GM21576 (cell line): ENCODE results near the gene RNF212.
"Not testable (repeated sequence)": the region's sequence is repeated elsewhere in the genome, so short reads cannot be mapped to it uniquely, and the experiment has no call there.

ENCODE experiments used
- ATAC-seq: cut with Tn5 transposase; IDR thresholded peaks from one replicate; pipeline ENCODE4 v1.9.1; 2021; ENCODE audit warnings: mild to moderate bottlenecking, moderate library complexity; ENCODE audit not compliant: unreplicated experiment

RNF212 gene

DNA sequence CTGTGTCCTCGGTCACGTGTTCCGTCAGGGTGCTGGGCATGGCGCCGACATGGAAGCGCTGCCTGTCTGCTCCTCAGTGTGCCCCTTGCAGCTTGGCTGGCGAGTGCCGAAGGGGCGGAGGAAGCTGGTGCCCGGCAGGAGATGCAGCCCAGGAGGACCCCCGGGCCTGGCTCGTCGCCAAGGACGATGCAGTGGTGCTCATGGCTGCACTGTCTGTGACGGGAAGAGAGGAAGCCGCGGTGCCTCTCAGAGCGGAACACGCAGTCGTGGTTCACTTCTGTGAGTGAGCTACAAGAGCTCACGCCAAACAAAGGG is 63.8 kb downstream of the RNF212 start:
- no peak for ATAC-seq

- no peak for ATAC-seq
Measured at GRCh38 chr4:1048773-1049590, 64.4 kb downstream of the RNF212 start.

DNA sequence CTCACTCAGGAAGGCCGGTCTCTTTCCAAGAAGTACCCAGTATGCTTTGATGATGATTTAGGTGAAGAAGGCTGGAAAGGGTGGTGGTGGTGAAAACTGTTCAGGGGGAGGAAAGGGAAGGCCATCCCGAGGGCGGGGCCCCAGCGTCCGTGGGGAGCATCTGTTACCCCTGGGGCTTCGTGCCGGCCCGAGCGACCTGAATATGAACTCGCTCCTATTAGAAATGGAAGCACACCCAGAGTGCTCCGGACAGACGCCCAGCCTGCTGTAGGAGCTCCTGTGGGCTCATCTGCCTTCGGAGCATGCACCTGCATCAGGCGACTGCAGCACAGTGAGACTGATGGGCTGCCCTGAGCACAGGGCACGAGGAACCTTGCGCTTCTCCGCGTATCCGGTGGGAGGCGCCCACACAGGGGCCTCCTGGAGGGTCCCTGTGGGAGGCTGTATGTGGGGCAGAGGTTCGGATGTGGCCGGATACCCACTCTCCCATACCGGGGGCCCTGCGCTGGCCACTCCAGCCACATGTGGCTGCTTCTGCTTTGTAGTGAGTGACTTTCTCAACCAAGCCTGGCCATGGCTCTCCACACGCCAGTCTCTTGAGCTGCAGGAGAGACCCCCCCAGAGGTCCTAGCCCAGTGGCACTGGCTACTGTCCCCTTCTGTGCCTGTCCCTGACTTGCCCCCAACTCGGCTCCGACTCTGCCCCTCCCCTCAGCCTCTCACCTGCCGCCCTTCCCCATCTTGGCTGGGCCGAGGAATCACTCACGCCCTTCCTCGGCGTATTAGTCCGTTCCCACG is 65.2 kb downstream of the RNF212 start:
- ATAC-seq, result no peak

- ATAC-seq, result no peak
Measured at GRCh38 chr4:1047106-1047975, 66.0 kb downstream of the RNF212 start.

GRCh38 chr4:1046581-1047011 is 66.8 kb downstream of the RNF212 start:
- not testable (repeated sequence) for ATAC-seq

DNA sequence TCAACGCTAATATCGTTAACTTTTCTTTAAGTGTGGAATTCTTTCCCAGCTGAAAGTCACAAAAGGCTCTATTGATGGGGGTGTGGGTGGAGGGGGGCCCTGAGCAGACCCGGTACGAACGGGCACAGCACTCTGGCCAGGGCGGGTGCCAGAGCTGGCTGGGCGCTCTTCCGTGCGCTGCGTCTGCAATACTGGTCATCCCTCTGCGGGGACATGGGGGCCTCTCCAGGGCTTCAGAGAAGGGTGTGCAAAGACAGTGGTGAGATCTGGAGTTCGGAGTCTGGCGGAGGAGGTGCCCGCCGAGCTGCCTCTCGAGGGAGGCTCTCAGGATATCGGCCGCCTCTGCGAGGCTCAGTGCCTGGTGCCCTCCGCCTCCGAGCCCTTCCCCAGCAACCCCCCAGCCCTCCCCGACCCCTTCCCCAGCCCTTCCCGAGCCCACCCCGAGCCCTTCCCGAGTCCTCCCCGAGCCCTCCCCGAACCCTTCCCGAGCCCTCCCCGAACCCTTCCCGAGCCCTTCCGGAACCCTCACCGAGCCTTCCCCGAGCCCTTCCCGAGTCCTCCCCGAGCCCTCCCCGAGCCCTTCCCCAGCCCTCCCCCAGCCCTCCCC is 67.7 kb downstream of the RNF212 start:
- ATAC-seq, result no peak

DNA sequence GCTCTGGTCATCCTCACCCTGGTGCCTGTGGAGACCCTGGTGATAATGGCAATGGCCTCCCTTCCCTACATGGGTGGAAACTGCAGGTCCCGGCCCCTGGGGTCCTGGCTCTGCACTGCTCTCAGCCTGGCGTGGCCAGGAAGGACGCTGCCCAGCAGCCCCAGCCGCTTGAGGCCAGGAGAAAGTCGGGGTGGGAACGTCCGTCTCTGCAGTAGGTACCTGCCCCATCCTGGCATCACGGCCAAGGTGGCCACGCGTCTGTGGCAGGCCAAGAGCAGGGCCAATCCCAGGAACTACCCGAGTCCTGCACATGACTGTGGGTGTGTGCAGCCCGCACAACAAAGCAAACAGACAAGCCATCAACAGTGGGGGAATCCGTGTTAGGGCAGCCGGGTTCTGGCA is 68.2 kb downstream of the RNF212 start:
- ATAC-seq, result no peak

DNA sequence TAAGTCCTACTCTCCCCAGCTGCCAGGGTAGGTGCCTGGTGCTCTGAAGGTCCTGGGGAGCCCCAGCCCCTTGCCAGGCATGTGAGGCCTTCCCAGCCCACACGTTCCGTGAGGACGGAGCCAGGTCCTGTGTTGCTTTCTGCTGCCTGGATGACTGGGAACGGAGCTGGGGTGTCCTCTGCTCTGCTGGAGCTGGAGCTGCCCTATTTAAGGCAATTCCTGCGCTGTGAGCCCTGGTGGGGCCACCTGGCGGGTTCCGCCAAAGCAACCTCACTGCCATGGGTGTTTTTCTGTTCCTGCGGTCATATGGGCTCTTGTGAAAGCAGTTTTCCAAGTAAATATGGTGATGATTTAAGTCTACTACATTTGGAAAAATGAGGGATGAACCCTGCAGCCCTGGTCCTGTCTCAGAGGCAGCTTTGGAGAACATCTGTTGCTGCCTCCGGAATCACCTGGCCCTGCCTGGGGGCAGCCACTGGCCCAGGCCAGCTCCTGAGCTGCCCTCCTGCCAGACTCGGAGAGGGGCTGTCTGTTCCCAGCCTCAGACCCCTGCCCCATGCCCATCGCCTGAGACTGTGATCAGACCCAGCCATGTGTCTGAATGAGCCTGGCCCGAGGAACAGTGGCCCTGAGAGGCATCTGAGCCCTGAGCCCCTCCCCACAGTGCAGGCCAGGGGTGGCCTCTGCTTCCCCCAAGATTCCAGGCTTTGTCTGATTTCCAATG is 68.7 kb downstream of the RNF212 start:
- no peak for ATAC-seq

- ATAC-seq, result no peak
Measured at GRCh38 chr4:1043651-1044468, 69.5 kb downstream of the RNF212 start.

- no peak for ATAC-seq
Measured at GRCh38 chr4:1043162-1043561, 70.2 kb downstream of the RNF212 start.

DNA sequence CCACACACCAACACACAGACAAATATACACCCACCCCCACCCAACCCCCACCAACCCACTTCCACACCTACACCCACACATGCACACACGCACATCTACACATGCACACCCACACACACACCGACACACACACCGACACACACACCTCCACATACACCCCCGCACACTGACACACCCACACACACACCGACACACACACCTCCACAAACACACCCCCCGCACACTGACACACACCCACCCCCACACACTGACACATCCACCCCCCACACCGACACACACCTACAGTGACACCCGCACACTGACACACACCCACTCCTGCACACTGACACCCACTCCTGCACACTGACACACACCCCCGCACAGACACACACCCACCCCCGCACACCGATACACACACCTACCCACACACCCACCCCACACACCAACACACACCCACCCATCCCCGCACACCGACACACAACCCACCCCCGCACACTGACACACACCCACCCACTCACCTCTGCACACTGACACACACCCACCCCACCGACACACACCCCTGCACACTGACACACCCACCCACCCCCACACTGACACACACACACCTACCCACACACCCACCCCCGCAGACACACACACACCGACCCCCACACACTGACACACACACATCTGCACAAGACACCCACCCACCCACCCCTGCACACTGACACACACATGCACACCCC is 70.9 kb downstream of the RNF212 start:
- no peak for ATAC-seq

DNA sequence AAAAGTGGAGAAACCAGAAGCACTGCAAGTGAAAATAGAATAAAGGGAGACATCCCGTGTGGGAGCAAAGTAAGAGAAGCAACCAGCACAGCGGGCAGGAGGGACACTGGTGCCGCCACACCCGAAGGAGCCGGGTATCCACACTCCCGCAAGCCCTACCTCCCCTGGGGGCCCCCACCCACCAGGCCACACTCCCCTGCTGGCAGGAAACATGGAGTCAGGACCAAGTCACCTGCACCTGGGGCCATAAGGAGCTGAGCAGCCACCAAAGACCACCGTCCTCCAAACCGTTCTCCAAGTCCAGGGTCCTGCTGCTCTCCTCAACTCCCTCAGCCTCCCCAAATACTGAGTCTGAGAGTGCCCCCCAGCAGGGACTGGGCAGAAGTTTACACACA is 71.4 kb downstream of the RNF212 start:
- ATAC-seq, result no peak

DNA sequence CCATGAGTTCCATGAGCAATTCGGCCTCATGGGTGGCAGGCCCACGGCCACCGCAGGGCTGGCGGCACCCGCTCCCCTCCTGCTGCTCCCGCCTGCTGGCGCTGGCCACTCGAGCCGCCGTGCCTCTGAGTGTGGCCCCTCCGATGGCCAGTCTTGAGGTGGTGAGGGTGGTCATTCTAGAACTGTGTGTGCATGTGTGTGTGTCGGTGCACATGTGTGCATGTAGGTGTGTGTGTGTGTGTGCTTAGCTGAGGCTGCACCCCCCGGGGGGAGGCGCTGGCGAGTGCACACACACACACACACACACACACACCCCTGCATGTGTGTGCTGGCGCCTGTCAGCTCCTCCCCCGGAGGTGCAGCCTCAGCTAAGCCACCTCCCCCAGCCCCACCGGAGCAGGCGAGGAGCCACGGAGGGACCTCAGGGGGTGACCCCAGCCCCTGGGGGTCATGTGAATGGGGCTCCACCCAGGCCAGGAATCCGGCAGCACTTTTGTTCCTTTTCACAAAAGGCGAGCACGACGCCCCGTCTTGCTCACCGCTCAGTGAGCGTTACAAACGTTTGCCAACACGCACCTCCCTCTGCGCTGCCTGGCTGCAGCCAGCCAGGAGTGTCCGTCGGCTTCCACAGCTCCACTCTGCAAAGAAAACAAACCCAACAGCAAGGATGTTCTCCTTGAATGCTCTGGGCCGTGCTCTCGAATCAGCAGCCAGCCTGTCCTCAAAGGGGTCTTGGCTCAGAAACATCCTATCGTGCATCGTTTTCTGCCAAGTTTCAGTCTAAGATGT is 72.0 kb downstream of the RNF212 start:
- no peak for ATAC-seq

DNA sequence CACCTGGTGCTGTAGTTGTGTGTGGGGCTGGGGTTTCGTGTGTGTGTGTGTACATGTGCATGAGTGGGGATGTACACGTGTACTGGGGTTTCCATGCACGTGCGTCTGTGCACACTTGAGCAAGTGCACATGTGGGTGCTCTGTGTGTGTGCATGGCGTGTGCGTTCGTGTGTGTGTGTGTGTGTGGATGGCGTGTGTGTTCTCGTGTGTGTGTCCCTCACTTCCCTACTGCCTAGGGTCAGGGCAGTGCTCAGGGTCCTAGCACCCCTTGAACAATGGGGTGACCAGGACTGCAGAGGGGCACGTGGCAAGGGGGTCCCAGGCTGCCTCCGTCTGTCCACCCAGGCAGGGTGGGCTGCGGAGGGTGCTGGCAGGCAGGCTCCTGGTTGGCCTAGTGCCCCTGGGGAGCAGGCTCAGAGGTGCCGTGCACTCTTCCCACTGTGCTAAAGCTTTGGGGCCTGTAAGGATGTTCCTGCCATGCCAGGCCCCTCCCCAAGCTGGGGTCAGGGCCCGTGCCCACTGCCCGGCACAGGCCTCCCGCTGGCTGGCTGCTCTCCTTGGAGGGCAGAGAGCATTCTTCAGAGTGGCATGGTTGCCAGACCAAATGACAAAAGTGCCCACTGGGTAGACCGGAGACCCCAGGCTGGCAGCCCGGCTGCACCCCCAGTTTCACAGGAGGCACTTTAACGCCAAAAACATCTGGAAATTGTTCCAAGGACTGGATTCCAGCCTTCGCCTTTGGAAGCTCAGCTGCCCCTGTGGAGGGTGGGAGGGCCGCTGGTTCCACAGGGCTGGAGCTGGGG is 72.8 kb downstream of the RNF212 start:
- no peak for ATAC-seq

DNA sequence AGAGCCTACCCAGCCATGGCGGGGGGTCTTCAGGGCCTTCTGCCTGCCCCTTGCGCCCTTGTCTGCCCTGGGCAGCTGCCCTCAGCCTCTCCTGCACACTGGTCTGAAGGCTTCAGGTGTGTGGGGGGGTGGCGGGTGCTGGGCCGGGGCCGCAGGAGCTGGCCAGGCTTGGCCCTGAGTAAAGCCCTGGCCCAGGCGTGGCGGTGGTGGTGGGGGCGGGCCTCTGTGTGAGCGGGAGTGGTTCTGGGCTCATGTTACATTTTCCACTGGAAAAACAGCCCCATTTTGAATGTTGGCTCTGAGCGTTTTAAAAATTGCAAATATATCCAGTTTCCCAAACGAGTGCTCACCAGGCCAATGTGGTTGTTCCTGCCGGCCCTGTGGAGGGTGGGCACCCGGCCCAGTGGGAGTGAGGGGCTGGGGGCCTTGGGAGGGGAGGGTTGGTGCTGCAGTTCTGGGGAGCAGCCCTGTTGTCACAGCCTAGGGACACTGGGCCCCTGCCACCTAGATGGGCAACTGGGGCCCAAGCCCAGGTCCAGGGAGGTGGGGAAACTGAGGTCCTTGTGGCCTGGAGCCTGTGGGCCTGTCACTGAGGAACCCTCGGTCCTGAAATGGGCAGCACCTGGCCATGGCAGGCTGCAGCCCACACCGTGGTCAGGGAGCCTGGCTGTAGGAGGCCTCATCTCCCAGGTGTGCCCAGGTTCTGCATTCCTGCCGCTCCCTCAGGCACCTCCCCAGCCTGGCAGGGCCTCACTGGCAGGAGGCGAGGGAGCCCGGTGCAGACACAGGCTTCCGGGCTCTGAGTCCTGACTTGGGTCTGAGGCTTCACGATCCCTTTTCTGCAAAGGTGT is 73.6 kb downstream of the RNF212 start:
- ATAC-seq, result no peak

- ATAC-seq, result no peak
Measured at GRCh38 chr4:1038948-1039492, 74.3 kb downstream of the RNF212 start.
